GM18907 (cell line): ENCODE data around the gene MAP3K2.
"Not testable (repeated sequence)": the region's sequence is repeated elsewhere in the genome, so short reads cannot be mapped to it uniquely, and the experiment has no call there.

Source experiments
- ATAC-seq: cut with Tn5 transposase; IDR thresholded peaks from one replicate; pipeline ENCODE4 v1.9.1; 2021; ENCODE audit warnings: mild to moderate bottlenecking, moderate library complexity; ENCODE audit not compliant: unreplicated experiment

Gene MAP3K2

GRCh38 chr2:127353873-127354676 lies 33.7 kb downstream of the MAP3K2 start:
- not testable (repeated sequence) for ATAC-seq

GRCh38 chr2:127353223-127353622 lies 34.6 kb downstream of the MAP3K2 start:
- not testable (repeated sequence) for ATAC-seq

- ATAC-seq: no peak
Observed at GRCh38 chr2:127351603-127352002, 36.2 kb downstream of the MAP3K2 start.

- no peak for ATAC-seq
Observed at GRCh38 chr2:127348426-127349000, 39.3 kb downstream of the MAP3K2 start.

GRCh38 chr2:127347734-127348392 lies 39.9 kb downstream of the MAP3K2 start:
- ATAC-seq: no peak

GRCh38 chr2:127347015-127347414 lies 40.8 kb downstream of the MAP3K2 start:
- no peak for ATAC-seq

GRCh38 chr2:127343277-127343676 lies 44.5 kb downstream of the MAP3K2 start:
- ATAC-seq: no peak

- ATAC-seq: peak; percentile 70
Observed at GRCh38 chr2:127342101-127342500, 45.7 kb downstream of the MAP3K2 start.

GRCh38 chr2:127332335-127332734 lies 55.4 kb downstream of the MAP3K2 start:
- ATAC-seq: no peak

GRCh38 chr2:127330753-127331152 lies 57.0 kb downstream of the MAP3K2 start:
- peak; percentile 88 for ATAC-seq

GRCh38 chr2:127326289-127326945 lies 61.4 kb downstream of the MAP3K2 start:
- no peak for ATAC-seq

GRCh38 chr2:127324635-127325034 lies 63.1 kb downstream of the MAP3K2 start:
- no peak for ATAC-seq

- no peak for ATAC-seq
Observed at GRCh38 chr2:127321303-127321702, 66.5 kb downstream of the MAP3K2 start.

- no peak for ATAC-seq
Observed at GRCh38 chr2:127320586-127321275, 67.0 kb downstream of the MAP3K2 start.

- no peak for ATAC-seq
Observed at GRCh38 chr2:127320067-127320466, 67.7 kb downstream of the MAP3K2 start.

- no peak for ATAC-seq
Observed at GRCh38 chr2:127314193-127314988, 73.4 kb downstream of the MAP3K2 start.

GRCh38 chr2:127313406-127313805 lies 74.4 kb downstream of the MAP3K2 start:
- peak; percentile 97 for ATAC-seq

GRCh38 chr2:127310980-127311379 lies 76.8 kb downstream of the MAP3K2 start:
- no peak for ATAC-seq

- ATAC-seq: no peak
Observed at GRCh38 chr2:127309468-127309867, 78.3 kb downstream of the MAP3K2 start.

GRCh38 chr2:127308586-127309138 lies 79.1 kb downstream of the MAP3K2 start:
- no peak for ATAC-seq
